Measurements from ENCODE around the gene SELENOI.

SELENOI gene

GRCh38 chr2:26337298-26337697 is 8.6 kb upstream of the SELENOI start:
- no peak for TF ChIP-seq CTCF (conservative IDR thresholded peaks at IDR 0.05)
- no peak overlapping the region for H3K27ac ChIP-seq

DNA sequence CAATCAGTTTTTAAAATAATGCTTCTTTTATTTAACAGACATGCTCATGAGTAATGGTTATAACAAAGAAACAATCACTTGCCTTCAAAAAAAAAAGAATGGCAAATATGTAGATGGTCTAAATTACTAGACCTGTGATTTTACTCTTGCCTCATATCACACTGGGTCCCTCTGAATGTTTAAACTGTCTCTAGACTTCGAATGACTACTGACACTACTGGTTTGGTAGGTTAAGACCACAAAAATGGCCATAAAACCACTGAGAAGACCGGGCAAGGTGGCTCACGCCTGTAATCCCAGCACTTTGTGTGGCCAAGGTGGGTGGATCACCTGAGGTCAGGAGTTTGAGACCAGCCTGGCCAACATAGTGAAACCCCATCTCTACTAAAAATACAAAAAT is 5.1 kb upstream of the SELENOI start:
- TF ChIP-seq CTCF (conservative IDR thresholded peaks at IDR 0.05), result no peak
- H3K27ac ChIP-seq, result no peak overlapping the region

GRCh38 chr2:26344581-26345282 is 1.2 kb upstream of the SELENOI start:
- TF ChIP-seq CTCF (conservative IDR thresholded peaks at IDR 0.05), result no peak
- peak overlapping the region; percentile 92 for H3K27ac ChIP-seq

- H3K27ac ChIP-seq, result peak overlapping the region; percentile 92
- no peak for TF ChIP-seq CTCF (conservative IDR thresholded peaks at IDR 0.05)
These were observed 729 bp upstream of the SELENOI start for GRCh38 chr2:26345283-26345544.

DNA sequence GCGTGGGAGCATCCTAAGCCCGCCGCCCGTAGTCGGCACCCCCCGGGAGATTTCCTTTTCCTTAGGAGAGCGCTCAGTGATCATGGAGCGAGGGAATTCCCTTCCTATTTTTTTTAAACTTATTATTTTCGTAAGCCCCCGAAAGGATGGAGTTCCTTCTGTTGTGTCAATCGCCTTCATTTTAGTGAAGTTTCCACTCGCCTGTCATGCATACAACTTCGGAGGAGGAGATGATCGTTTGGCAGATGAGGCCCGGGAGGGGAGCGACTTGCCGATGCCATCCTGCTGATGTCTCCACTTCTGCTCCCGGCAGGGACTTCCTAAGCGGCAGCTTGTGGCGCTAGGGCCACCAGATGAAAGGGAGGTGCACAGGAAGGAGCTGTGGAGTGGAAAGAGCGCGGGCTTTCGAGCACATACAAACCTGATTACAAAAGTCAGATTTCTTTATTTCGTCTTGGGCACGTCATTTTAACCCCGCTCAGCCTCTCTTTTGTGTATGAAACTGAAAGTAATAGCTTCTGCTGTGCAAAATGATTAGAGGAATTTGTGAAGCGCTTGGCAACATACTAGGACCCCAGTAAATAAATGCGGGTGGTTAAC is 611 bp downstream of the SELENOI start, which contains the start of gene ADGRF3:
Gene ADGRF3, minus strand, starts transcription at position 336 of the 600 bp plus-strand sequence. CDS start 555 bp downstream, outside the sequence.
- peak within 1 kb of the TSS; percentile 92 for H3K27ac ChIP-seq
- TF ChIP-seq CTCF (conservative IDR thresholded peaks at IDR 0.05), result no peak

- peak overlapping the region; percentile 92 for H3K27ac ChIP-seq
- TF ChIP-seq CTCF (conservative IDR thresholded peaks at IDR 0.05), result no peak
These were observed 1.4 kb downstream of the SELENOI start for GRCh38 chr2:26347286-26347865.

DNA sequence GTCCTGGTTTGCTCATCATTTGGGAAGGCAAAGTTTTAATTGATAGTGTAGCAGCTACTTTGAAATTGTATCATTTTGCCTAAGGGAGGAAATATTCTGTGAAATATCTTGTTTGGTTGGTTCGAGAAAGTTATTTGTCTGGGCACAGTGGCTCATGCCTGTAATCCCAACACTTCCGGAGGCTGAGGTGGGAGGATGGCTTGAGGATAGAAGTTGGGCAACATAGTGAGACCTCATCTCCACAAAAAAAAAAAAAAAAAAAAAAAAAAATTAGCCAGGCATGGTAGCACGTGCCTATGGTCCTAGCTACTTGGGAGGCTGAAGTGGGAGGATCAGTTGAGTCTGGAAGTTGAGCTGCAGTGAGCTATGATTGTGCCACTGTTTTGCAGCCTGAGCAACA is 3.7 kb downstream of the SELENOI start:
- H3K27ac ChIP-seq, result no peak overlapping the region

More for the DNA sequence above, 3.7 kb downstream of the SELENOI start:
- no peak for TF ChIP-seq CTCF (conservative IDR thresholded peaks at IDR 0.05)

Measured in VCaP (cell line).